OCI-LY3 (cell line): ENCODE results near the gene SUPT3H.

Source experiments
- H2AFZ ChIP-seq: fragments of 200-600, 300-600 bp; shearing (Covaris generic); 2 replicates; pipeline ENCODE4 v1.6.0; 2014; ENCODE audit warnings: antibody characterized with exemption, low read depth, low read length
- H3K27ac ChIP-seq: fragments of 200-600, 300-600 bp; sonication (generic); 2 replicates; pipeline ENCODE4 v1.5.1; 2014; ENCODE audit warnings: mild to moderate bottlenecking, low read length, moderate library complexity, mixed read lengths
- H3K27me3 ChIP-seq: fragments of 200-600, 300-600 bp; sonication (generic); 2 replicates; pipeline ENCODE4 v1.6.1; 2014; ENCODE audit warnings: low read depth, low read length, mixed read lengths
- H3K36me3 ChIP-seq: fragments of 200-600, 300-600 bp; sonication (generic); replicated peaks from 2 replicates; pipeline ENCODE3; 2014; ENCODE audit warnings: low read depth, low read length, mixed read lengths
- H3K4me1 ChIP-seq: fragments of 300-600, 200-600 bp; sonication (generic); 2 replicates; pipeline ENCODE4 v1.6.1; 2014; ENCODE audit warnings: low read length, mixed read lengths
- H3K4me2 ChIP-seq: fragments of 200-600, 300-600 bp; sonication (generic); 2 replicates; pipeline ENCODE4 v1.6.1; 2014; ENCODE audit warnings: low read length, mixed read lengths
- H3K4me3 ChIP-seq: fragments of 300-600, 200-600 bp; sonication (generic); 2 replicates; pipeline ENCODE4 v1.5.1; 2014; ENCODE audit warnings: antibody characterized with exemption, mild to moderate bottlenecking, low read length, moderate library complexity
- H3K79me2 ChIP-seq: fragments of 300-600, 200-600 bp; shearing (Covaris generic); 2 replicates; pipeline ENCODE4 v1.6.1; 2014; ENCODE audit warnings: mild to moderate bottlenecking, low read length, mixed read lengths
- H3K9ac ChIP-seq: fragments of 300-600, 200-600 bp; shearing (Covaris generic); 2 replicates; pipeline ENCODE4 v1.6.0; 2014; ENCODE audit warnings: mild to moderate bottlenecking, low read length, moderate library complexity
- H3K9me3 ChIP-seq: fragments of 200-600, 300-600 bp; shearing (Covaris generic); 2 replicates; pipeline ENCODE4 v1.6.1; 2014; ENCODE audit warnings: low read length, mixed read lengths; ENCODE audit not compliant: insufficient read depth
- H4K20me1 ChIP-seq: fragments of 200-600, 300-600 bp; sonication (generic); 2 replicates; pipeline ENCODE4 v1.6.1; 2016; ENCODE audit warnings: low read length, mixed read lengths; ENCODE audit not compliant: insufficient read depth
- CTCF ChIP-seq: fragments of 200-600, 300-600 bp; sonication (generic); IDR thresholded peaks from 2 replicates; pipeline ENCODE4 v1.5.1; 2014; ENCODE audit warnings: antibody characterized with exemption, low read length, low read depth
- EZH2phosphoT487 ChIP-seq: fragments of 200-600 bp; shearing (Covaris generic); IDR thresholded peaks from 2 replicates; pipeline ENCODE4 v1.6.1; 2018; ENCODE audit warnings: antibody characterized with exemption, mixed run types, low read depth

Gene SUPT3H

GRCh38 chr6:45351076-45351475 is 26.7 kb downstream of the SUPT3H start:
- H3K9ac ChIP-seq, result no peak overlapping the region
- H3K36me3 ChIP-seq, result no peaks in the 10 kb centered on the region
- no peak overlapping the region for H2AFZ ChIP-seq
- H3K9me3 ChIP-seq, result no peaks in the 10 kb centered on the region
- no peaks in the 10 kb centered on the region for H3K27me3 ChIP-seq
- no peaks in the 10 kb centered on the region for H3K4me1 ChIP-seq
- H3K4me3 ChIP-seq, result no peak overlapping the region
- TF ChIP-seq EZH2phosphoT487 (no peak), CTCF (no peak)
- H3K27ac ChIP-seq, result no peak overlapping the region
- no peak overlapping the region for H3K4me2 ChIP-seq
- H3K79me2 ChIP-seq, result no peaks in the 10 kb centered on the region
- no peaks in the 10 kb centered on the region for H4K20me1 ChIP-seq

GRCh38 chr6:45350186-45350710 is 27.5 kb downstream of the SUPT3H start:
- Histone ChIP-seq H3K27ac (no peak overlapping the region), H3K9me3 (no peaks in the 10 kb centered on the region), H3K9ac (no peak overlapping the region), H3K4me2 (no peak overlapping the region), H3K79me2 (no peaks in the 10 kb centered on the region), H3K36me3 (no peaks in the 10 kb centered on the region), H3K27me3 (no peaks in the 10 kb centered on the region), H3K4me1 (no peaks in the 10 kb centered on the region), H2AFZ (no peak overlapping the region), H4K20me1 (no peaks in the 10 kb centered on the region), H3K4me3 (no peak overlapping the region)
- TF ChIP-seq CTCF (no peak), EZH2phosphoT487 (no peak)

DNA sequence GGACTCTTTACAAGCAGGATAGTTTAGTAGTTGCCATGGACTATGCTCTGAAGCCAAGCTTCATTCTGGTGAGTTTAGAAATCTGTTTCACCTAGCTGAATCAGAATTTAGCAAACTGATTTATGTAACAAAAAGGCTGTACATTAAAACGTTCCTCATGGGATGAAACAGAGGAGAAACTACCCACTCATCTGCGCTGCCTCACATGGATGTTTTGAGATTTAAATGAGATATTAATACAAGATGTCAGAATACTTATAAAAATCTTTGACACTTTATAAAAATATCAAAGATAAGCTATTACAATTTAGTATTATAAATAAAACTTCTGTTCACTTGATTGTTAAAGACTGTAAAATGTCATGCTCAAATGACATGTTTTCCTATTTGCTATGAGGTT is 32.8 kb downstream of the SUPT3H start:
- no peak overlapping the region for H3K4me3 ChIP-seq

DNA sequence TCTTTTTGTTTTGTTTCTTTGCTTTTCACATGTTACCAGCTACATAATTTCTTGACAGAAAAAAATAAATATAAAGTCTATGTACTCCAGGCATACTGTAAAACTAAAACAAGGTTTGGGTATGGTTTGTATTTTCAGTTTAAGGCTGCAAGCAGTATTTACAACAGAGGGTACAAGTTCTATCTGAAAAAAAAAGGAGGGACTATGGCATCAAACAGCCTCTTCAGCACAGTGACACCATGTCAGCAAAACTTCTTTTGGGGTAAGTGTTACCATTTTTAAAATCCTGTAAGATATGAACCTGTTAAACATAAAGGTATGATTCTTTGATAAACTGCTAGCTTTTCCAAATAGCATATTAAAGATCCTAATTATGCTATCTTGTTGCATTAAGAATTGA is 49.2 kb downstream of the SUPT3H start:
- Histone ChIP-seq H3K36me3 (no peaks in the 10 kb centered on the region), H3K79me2 (no peaks in the 10 kb centered on the region), H3K4me1 (peaks cover 3% of the 10 kb centered on the region), H3K4me3 (no peak overlapping the region), H3K27me3 (no peaks in the 10 kb centered on the region), H2AFZ (no peak overlapping the region), H4K20me1 (no peaks in the 10 kb centered on the region), H3K4me2 (no peak overlapping the region), H3K9ac (no peak overlapping the region), H3K27ac (no peak overlapping the region), H3K9me3 (no peaks in the 10 kb centered on the region)
- TF ChIP-seq EZH2phosphoT487 (no peak), CTCF (no peak)

More for the DNA sequence above, 32.8 kb downstream of the SUPT3H start:
- TF ChIP-seq CTCF, result no peak
- no peak for TF ChIP-seq EZH2phosphoT487
- Histone ChIP-seq H3K9me3 (no peaks in the 10 kb centered on the region), H3K9ac (no peak overlapping the region), H3K4me1 (no peaks in the 10 kb centered on the region), H4K20me1 (no peaks in the 10 kb centered on the region), H3K27ac (no peak overlapping the region), H3K4me2 (no peak overlapping the region), H3K36me3 (no peaks in the 10 kb centered on the region), H3K79me2 (no peaks in the 10 kb centered on the region), H2AFZ (no peak overlapping the region), H3K27me3 (no peaks in the 10 kb centered on the region)
